K562 (cell line): ENCODE data around the gene PRSS50. TPM values are rescaled to one million over a fixed set of nuclear protein-coding genes. Genes with fewer than 3 reads are reported as not detected.

ENCODE experiments used
- ATAC-seq: fragments of 200-7000 bp; cut with Tn5 transposase; 3 replicates; pipeline ENCODE4 v1.9.1; 2020; ENCODE audit warnings: moderate library complexity
- BruUV-seq: library from RNA; stranded (reverse); fragments of 400-500 nt; replicated peaks from 2 replicates; lab custom pipeline; 2021; lab: Mats Ljungman, UMichigan
- CTCF ChIA-PET: fragments of 300-600 bp; formaldehyde crosslinking; extraction: SDS; loops from one replicate; lab custom pipeline; 2021; ENCODE audit warnings: low intra/inter-chr PET ratio; lab: Yijun Ruan, JAX
- POLR2A ChIA-PET: fragments of 300-600, 350-650 bp; sonication (Branson Sonifier 250); formaldehyde crosslinking; extraction: SDS; loops from one replicate; lab custom pipeline; 2021; ENCODE audit warnings: antibody characterized with exemption, inconsistent platforms; lab: Yijun Ruan, JAX
- DNase-seq, 4 experiments: peaks; one replicate each; pipeline versions ENCODE4 v3.0.0 to v3.0.0-alpha.2; 2011 to 2018; ENCODE audit warnings: low spot score in 3 of 4, mixed read lengths in 3 of 4; ENCODE audit errors: extremely low read depth in 1 of 4
- FAIRE-seq: peaks from 2 replicates; lab custom pipeline; 2011; peaks lifted over from hg19 to GRCh38; lab: Jason Lieb, UNC
- H2AFZ ChIP-seq: 2 replicates; pipeline ENCODE4 v1.6.0; 2011; ENCODE audit warnings: low read depth, low read length, control low read depth, inconsistent platforms
- H3K27ac ChIP-seq: fragments of 200-600 bp; 3 replicates; pipeline ENCODE4 v1.8.0; 2011; ENCODE audit warnings: low read depth, mild to moderate bottlenecking, control low read depth, inconsistent platforms, low read length, moderate library complexity, mixed read lengths; ENCODE audit errors: extremely low read depth
- H3K27me3 ChIP-seq, 2 experiments: fragments of 300-600 bp in 1 of 2; 2 replicates in 1 of 2; 3 replicates in 1 of 2; pipeline versions ENCODE4 v1.6.0 to v1.8.0; 2011; ENCODE audit warnings: inconsistent platforms in 2 of 2, low read length in 2 of 2, mild to moderate bottlenecking in 1 of 2, mixed read lengths in 1 of 2, moderate library complexity in 1 of 2; ENCODE audit not compliant: control insufficient read depth in 2 of 2, insufficient read depth in 2 of 2
- H3K36me3 ChIP-seq: fragments of 300-600 bp; 3 replicates; pipeline ENCODE4 v1.8.0; 2011; ENCODE audit warnings: mild to moderate bottlenecking, low read length, inconsistent platforms; ENCODE audit not compliant: control insufficient read depth, insufficient read depth
- H3K4me1 ChIP-seq, 2 experiments: fragments of 200-600 bp in 1 of 2; replicated peaks in 1 of 2; 2 replicates in 1 of 2; 3 replicates in 1 of 2; pipeline versions ENCODE4 v1.5.1 to v1.8.0; 2011; ENCODE audit warnings: inconsistent platforms in 2 of 2, low read length in 2 of 2, mild to moderate bottlenecking in 1 of 2, mixed read lengths in 1 of 2, moderate library complexity in 1 of 2; ENCODE audit not compliant: control insufficient read depth in 2 of 2, insufficient read depth in 2 of 2
- H3K4me2 ChIP-seq: 2 replicates; pipeline ENCODE4 v1.6.1; 2011; ENCODE audit warnings: low read length, control low read depth, inconsistent platforms, mixed read lengths; ENCODE audit not compliant: insufficient read depth
- H3K4me3 ChIP-seq: fragments of 200-600 bp; sonication (generic), shearing (Covaris generic); 2 replicates; pipeline ENCODE4 v1.5.1; 2016; ENCODE audit warnings: control low read depth, inconsistent platforms
- H3K79me2 ChIP-seq: fragments of 200-600 bp; 3 replicates; pipeline ENCODE4 v1.8.0; 2011; ENCODE audit warnings: low read length, inconsistent platforms; ENCODE audit not compliant: control insufficient read depth, insufficient read depth
- H3K9ac ChIP-seq, 2 experiments: 2 replicates each; pipeline versions ENCODE4 v1.6.0 to v1.6.1; 2011; ENCODE audit warnings: low read depth in 2 of 2, low read length in 2 of 2, control low read depth in 1 of 2, inconsistent platforms in 1 of 2, mild to moderate bottlenecking in 1 of 2, mixed read lengths in 1 of 2; ENCODE audit not compliant: insufficient read depth in 1 of 2
- H3K9me1 ChIP-seq: one replicate; pipeline ENCODE4 v1.6.0; 2011; ENCODE audit warnings: inconsistent platforms, mild to moderate bottlenecking, low read length, moderate library complexity; ENCODE audit not compliant: control insufficient read depth, insufficient read depth
- H3K9me3 ChIP-seq: replicated peaks from 2 replicates; pipeline ENCODE4 v1.5.1; 2011; ENCODE audit warnings: low read depth, low read length, inconsistent platforms; ENCODE audit not compliant: control insufficient read depth, insufficient read depth
- H4K20me1 ChIP-seq: replicated peaks from 2 replicates; pipeline ENCODE4 v1.6.1; 2011; ENCODE audit warnings: low read length, inconsistent platforms, mixed read lengths; ENCODE audit not compliant: control insufficient read depth, insufficient read depth
- ATF7 ChIP-seq: fragments of 450-650 bp; IDR thresholded peaks from 2 replicates; pipeline ENCODE4 v1.7.1; 2014; ENCODE audit warnings: mild to moderate bottlenecking, moderate library complexity
- COPS2 ChIP-seq: fragments of 450-650 bp; conservative IDR thresholded peaks from 2 replicates; pipeline ENCODE4 v1.6.1; 2016; ENCODE audit warnings: mild to moderate bottlenecking, moderate library complexity
- FOXK2 ChIP-seq, 2 experiments: fragments of 450-650 bp; IDR thresholded peaks in 1 of 2; conservative IDR thresholded peaks in 1 of 2; 2 replicates each; pipeline ENCODE4 v1.6.1; 2016; ENCODE audit warnings: low read depth in 2 of 2, mild to moderate bottlenecking in 1 of 2
- GABPA ChIP-seq: fragments of 200-800 bp; sonication (Bioruptor generic); conservative IDR thresholded peaks from 2 replicates; pipeline ENCODE4 v1.6.1; 2016; ENCODE audit warnings: low read depth, missing genetic modification characterization, missing compliant biosample characterization
- RBM25 ChIP-seq: fragments of 200-400 bp; formaldehyde crosslinking; IDR thresholded peaks from 2 replicates; pipeline ENCODE4 v1.6.1; 2018; ENCODE audit warnings: low read length, low read depth, moderate library complexity; ENCODE audit not compliant: severe bottlenecking
- SUPT5H ChIP-seq: fragments of 450-650 bp; IDR thresholded peaks from 2 replicates; pipeline ENCODE4 v1.6.1; 2016
- WGBS: fragments of 100-300 bp; shearing (Covaris generic); methylation state at CpG from one replicate; pipeline ENCODE4 v1.1.6; 2016; ENCODE audit warnings: low coverage, mixed read lengths; ENCODE audit not compliant: insufficient coverage; ENCODE audit errors: missing lambda C conversion rate; 5-methylcytosine and 5-hydroxymethylcytosine counted together
- in situ Hi-C: fragments of 300-500 bp; cut with MboI; formaldehyde crosslinking; loops from 4 replicates; pipeline ENCODE4 v1.15.0; 2018; ENCODE audit warnings: inconsistent platforms, mixed read lengths
- intact Hi-C: fragments of 100-400 bp; cut with micrococcal nuclease; formaldehyde crosslinking; loops from 2 replicates; pipeline ENCODE4 v1.14.2; 2022
- polyA plus RNA-seq, 8 experiments: library from polyadenylated mRNA; depleted of rRNA in 4 of 8; stranded (reverse) in 5 of 8; unstranded in 3 of 8; fragments of >200 nt; fragmentation: Nextera tagmentation in 2 of 8; fragmentation: Illumina TruSeq in 1 of 8; extraction: Ambion mirVana in 2 of 8; extraction: Trizol in 1 of 8; gene quantifications; 2 replicates each; pipeline versions ENCODE4 v1.2.1 to v1.2.3, GENCODE V29; 2011 to 2014; ENCODE audit warnings: inconsistent platforms in 1 of 8, missing spikeins in 1 of 8
- total RNA-seq, 7 experiments: library from RNA; depleted of rRNA in 6 of 7; stranded (reverse); fragments of >200 nt in 6 of 7; fragmentation: Illumina TruSeq in 2 of 7; extraction: Trizol in 2 of 7; gene quantifications; 2 replicates each; pipeline versions ENCODE4 v1.2.1 to v1.2.3, GENCODE V29; 2011 to 2021; ENCODE audit warnings: low replicate concordance in 1 of 7
- TF ChIP-seq, protein P1 (sequence below): fragments of 450-650 bp; IDR thresholded peaks from 2 replicates; pipeline ENCODE4 v1.6.1; 2018; ENCODE audit not compliant: partially characterized antibody
- TF ChIP-seq, protein P2 (sequence below): fragments of 200-800 bp; sonication (Bioruptor generic); IDR thresholded peaks from 2 replicates; pipeline ENCODE4 v1.6.1; 2017; ENCODE audit warnings: missing genetic modification characterization, missing compliant biosample characterization

PRSS50 gene
- total and polyA plus RNA-seq, 9 of the 15 experiments (the other 6 are each of a cell fraction or from before 2014, with no cell fraction given): 0.01 TPM; not detected in 8

DNA sequence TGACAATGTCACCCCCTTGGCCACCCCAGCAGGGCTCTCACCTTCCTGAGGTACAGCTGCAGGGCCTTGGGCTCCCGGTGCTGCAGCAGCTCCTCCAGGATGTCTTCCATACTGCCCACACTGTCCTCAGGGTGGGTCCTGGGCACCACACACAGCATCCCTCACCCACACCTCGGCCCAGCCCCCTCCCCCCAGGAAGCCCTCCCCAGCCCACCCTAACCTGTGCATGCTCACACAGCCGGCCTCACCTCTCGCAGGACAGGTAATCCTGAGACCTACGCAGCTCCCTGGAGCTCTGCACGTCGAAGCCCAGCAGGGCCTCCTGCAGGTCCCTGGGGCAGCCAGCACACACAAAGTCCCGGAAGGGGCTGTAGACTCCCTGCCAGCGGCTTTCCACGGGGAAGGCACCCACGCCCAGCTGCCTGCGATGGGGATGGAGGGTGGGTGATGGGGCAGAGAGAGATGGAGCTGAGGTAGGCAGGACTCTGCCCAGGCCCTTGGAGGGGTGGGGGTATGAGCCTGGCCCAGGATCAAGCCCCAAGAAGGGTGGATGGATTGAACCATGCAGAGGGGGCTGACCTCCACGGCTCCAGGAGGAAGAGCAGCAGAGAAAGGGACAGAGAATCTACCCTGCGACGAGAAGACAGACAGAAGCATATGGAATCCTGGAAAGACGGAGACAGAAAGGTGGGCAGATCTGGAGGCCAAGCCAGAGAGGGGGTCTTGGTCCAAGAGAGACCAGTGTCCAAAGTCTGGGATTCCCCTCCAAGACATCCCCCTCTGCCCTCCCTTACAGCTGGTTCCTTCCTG is 40.9 kb downstream of the PRSS50 start:
- no peaks in the 10 kb centered on the region for H3K79me2 ChIP-seq
- TF ChIP-seq FOXK2 (conservative IDR thresholded peaks at IDR 0.05 in 1 of 2, IDR thresholded peaks at IDR 0.05 in 1 of 2; ENCODE audit: low read depth in 2 of 2) (peak in 1 of 2 experiments; percentile 72; a peak in 2 of 4 replicates), RBM25 (no peak), COPS2 (no peak), ATF7 (peak; percentile 89), GABPA (tag) (no peak), SUPT5H (no peak)
- TF ChIP-seq, protein P1, sequence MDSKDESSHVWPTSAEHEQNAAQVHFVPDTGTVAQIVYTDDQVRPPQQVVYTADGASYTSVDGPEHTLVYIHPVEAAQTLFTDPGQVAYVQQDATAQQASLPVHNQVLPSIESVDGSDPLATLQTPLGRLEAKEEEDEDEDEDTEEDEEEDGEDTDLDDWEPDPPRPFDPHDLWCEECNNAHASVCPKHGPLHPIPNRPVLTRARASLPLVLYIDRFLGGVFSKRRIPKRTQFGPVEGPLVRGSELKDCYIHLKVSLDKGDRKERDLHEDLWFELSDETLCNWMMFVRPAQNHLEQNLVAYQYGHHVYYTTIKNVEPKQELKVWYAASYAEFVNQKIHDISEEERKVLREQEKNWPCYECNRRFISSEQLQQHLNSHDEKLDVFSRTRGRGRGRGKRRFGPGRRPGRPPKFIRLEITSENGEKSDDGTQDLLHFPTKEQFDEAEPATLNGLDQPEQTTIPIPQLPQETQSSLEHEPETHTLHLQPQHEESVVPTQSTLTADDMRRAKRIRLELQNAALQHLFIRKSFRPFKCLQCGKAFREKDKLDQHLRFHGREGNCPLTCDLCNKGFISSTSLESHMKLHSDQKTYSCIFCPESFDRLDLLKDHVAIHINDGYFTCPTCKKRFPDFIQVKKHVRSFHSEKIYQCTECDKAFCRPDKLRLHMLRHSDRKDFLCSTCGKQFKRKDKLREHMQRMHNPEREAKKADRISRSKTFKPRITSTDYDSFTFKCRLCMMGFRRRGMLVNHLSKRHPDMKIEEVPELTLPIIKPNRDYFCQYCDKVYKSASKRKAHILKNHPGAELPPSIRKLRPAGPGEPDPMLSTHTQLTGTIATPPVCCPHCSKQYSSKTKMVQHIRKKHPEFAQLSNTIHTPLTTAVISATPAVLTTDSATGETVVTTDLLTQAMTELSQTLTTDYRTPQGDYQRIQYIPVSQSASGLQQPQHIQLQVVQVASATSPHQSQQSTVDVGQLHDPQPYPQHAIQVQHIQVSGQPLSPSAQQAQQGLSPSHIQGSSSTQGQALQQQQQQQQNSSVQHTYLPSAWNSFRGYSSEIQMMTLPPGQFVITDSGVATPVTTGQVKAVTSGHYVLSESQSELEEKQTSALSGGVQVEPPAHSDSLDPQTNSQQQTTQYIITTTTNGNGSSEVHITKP: peak; percentile 97
- TF ChIP-seq, protein P2, sequence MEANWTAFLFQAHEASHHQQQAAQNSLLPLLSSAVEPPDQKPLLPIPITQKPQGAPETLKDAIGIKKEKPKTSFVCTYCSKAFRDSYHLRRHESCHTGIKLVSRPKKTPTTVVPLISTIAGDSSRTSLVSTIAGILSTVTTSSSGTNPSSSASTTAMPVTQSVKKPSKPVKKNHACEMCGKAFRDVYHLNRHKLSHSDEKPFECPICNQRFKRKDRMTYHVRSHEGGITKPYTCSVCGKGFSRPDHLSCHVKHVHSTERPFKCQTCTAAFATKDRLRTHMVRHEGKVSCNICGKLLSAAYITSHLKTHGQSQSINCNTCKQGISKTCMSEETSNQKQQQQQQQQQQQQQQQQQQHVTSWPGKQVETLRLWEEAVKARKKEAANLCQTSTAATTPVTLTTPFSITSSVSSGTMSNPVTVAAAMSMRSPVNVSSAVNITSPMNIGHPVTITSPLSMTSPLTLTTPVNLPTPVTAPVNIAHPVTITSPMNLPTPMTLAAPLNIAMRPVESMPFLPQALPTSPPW: peak; percentile 25; the same call in 1 of the 2 replicates
- TF ChIP-seq, all 486 proteins: peak for 4
- Histone ChIP-seq H3K9me1 (no peaks in the 10 kb centered on the region), H2AFZ (0 out of 2 replicates have a peak overlapping the region, but pooled peaks have one; percentile 40), H3K4me3 (no peak overlapping the region), H3K9me3 (no peaks in the 10 kb centered on the region), H3K27me3 (peaks cover 37 to 90% of the 10 kb centered on the region in 2 experiments; a peak in 4 of 5 replicates), H4K20me1 (peaks cover 24% of the 10 kb centered on the region), H3K4me1 (peaks cover 0 to 6% of the 10 kb centered on the region in 2 experiments; a peak in 2 of 5 replicates), H3K36me3 (no peaks in the 10 kb centered on the region), H3K27ac (no peak overlapping the region), H3K9ac (0 out of 4 replicates have a peak overlapping the region, but pooled peaks of 1 of the 2 experiments have one; percentile 2), H3K4me2 (peak overlapping the region; percentile 36; the same call in 1 of the 2 replicates)
- no peak for DNase-seq
- no peak for ATAC-seq
- BruUV-seq: no TSS peak
- ChIA-PET CTCF (interaction anchor here (0.6 kb wide), 1 partner anchor 26 kb away, joined by 4 read pairs; no protein-coding TSS in a partner anchor), POLR2A (no interaction called here)
- no peak for FAIRE-seq
- WGBS: 6% methylated on average over 16 of the region's 16 CpGs
- intact Hi-C loops (no loop called here), in situ Hi-C loops (no loop called here)
